Effector memory CD8-positive, alpha-beta T cell (primary cell): ENCODE data around the gene GUCY2D.
"Not testable (repeated sequence)": the region's sequence is repeated elsewhere in the genome, so short reads cannot be mapped to it uniquely, and the experiment has no call there.

Experiments used
- ATAC-seq: fragments of 150-1000 bp; cut with Tn5 transposase; replicated peaks from 2 replicates; pipeline ENCODE4 v1.10.0; 2021; ENCODE audit warnings: mild to moderate bottlenecking, moderate library complexity
- DNase-seq, 3 experiments: peaks; one replicate each; pipeline ENCODE4 v3.0.0; 2021
- H3K27ac Mint-ChIP-seq, 2 donors: one replicate each; pipeline ENCODE4 v1.8.0; 2022; ENCODE audit warnings: mild to moderate bottlenecking in 2 of 2, mixed read lengths in 2 of 2, moderate library complexity in 2 of 2
- H3K27me3 Mint-ChIP-seq, 2 donors: one replicate each; pipeline ENCODE4 v1.8.0; 2022; ENCODE audit warnings: mixed read lengths in 2 of 2
- H3K36me3 Mint-ChIP-seq: one replicate; pipeline ENCODE4 v1.8.0; 2022; ENCODE audit warnings: mild to moderate bottlenecking, moderate library complexity, mixed read lengths; ENCODE audit not compliant: insufficient read depth
- H3K4me1 Mint-ChIP-seq, 2 donors: one replicate each; pipeline ENCODE4 v1.8.0; 2022; ENCODE audit warnings: low read depth in 2 of 2, mixed read lengths in 2 of 2
- H3K4me3 Mint-ChIP-seq, 2 donors: one replicate each; pipeline ENCODE4 v1.8.0; 2022; ENCODE audit warnings: mild to moderate bottlenecking in 2 of 2, mixed read lengths in 2 of 2, moderate library complexity in 2 of 2
- H3K9me3 Mint-ChIP-seq, 2 donors: one replicate each; pipeline ENCODE4 v1.8.0; 2022; ENCODE audit warnings: mixed read lengths in 2 of 2

The GUCY2D gene

DNA sequence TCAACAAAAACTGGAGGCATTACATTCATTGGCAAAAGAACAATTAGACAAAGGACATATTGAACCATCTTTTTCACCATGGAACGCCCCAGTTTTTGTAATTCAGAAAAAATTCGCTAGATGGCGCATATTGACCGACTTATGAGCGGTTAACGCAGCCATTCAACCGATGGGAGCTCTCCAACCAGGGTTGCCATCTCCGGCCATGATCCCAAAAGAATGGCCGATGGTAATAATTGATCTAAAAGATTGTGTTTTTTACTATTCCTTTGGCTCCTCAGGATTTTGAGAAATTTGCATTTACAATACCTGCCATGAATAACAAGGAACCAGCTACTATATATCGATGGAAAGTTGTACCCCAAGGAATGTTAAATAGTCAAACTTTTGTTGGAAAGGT, 57.9 kb downstream of the GUCY2D start:
- H3K9me3 Mint-ChIP-seq = no peaks in the 10 kb centered on the region
- H3K4me1 Mint-ChIP-seq = peaks cover 7 to 17% of the 10 kb centered on the region in 2 donors
- DNase-seq = peak; percentile 66 to 76 (median 69)
- H3K36me3 Mint-ChIP-seq = peaks cover 2% of the 10 kb centered on the region
- ATAC-seq = peak; percentile 51
- H3K27ac Mint-ChIP-seq = no peak overlapping the region
- H3K4me3 Mint-ChIP-seq = no peak overlapping the region
- peaks cover 54 to 65% of the 10 kb centered on the region in 2 donors for H3K27me3 Mint-ChIP-seq

- H3K27me3 Mint-ChIP-seq = peaks cover 54 to 65% of the 10 kb centered on the region in 2 donors
- H3K4me1 Mint-ChIP-seq = peaks cover 1 to 11% of the 10 kb centered on the region in 2 donors
- H3K4me3 Mint-ChIP-seq, H3K27ac Mint-ChIP-seq, H3K36me3 Mint-ChIP-seq, H3K9me3 Mint-ChIP-seq, ATAC-seq, DNase-seq: not testable (repeated sequence)
These were observed 59.4 kb downstream of the GUCY2D start for GRCh38 chr17:8061851-8062250.

DNA sequence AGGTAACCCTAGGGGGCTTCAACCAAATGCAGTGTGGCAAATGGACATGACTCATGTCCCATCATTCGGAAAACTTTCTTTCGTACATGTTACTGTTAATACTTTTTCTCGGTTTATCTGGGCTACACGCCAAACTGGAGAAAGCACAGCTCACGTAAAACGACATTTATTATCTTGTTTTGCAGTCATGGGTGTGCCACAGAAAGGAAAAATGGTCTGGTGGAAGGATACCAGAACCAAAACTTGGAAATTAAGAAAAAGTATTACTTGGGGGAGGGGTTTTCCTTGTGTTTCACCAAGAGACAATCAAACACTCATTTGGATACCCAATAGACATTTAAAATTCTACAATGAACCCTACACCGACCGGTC, 60.0 kb downstream of the GUCY2D start:
- Mint-ChIP-seq H3K27me3 (peaks cover 54 to 65% of the 10 kb centered on the region in 2 donors), H3K36me3 (peaks cover 2% of the 10 kb centered on the region), H3K4me1 (peaks cover 1 to 7% of the 10 kb centered on the region in 2 donors), H3K9me3 (no peaks in the 10 kb centered on the region), H3K27ac (no peak overlapping the region), H3K4me3 (peak overlapping the region in 1 of 2 donors; percentile 8)
- DNase-seq (no peak), ATAC-seq (no peak)

GRCh38 chr17:8062807-8063483, 60.5 kb downstream of the GUCY2D start:
- peak overlapping the region in 1 of 2 donors; percentile 8 for H3K4me3 Mint-ChIP-seq
- peaks cover 2% of the 10 kb centered on the region for H3K36me3 Mint-ChIP-seq
- H3K27me3 Mint-ChIP-seq = peaks cover 54 to 65% of the 10 kb centered on the region in 2 donors
- DNase-seq (no peak), ATAC-seq (no peak)
- H3K27ac Mint-ChIP-seq = no peak overlapping the region
- no peaks in the 10 kb centered on the region for H3K9me3 Mint-ChIP-seq
- H3K4me1 Mint-ChIP-seq = peaks cover 1 to 5% of the 10 kb centered on the region in 2 donors

GRCh38 chr17:8063761-8064534, 61.5 kb downstream of the GUCY2D start:
- Mint-ChIP-seq H3K36me3 (peaks cover 2% of the 10 kb centered on the region), H3K27me3 (peaks cover 49 to 61% of the 10 kb centered on the region in 2 donors), H3K4me1 (peaks cover 1 to 5% of the 10 kb centered on the region in 2 donors), H3K4me3 (no peak overlapping the region), H3K27ac (no peak overlapping the region), H3K9me3 (no peaks in the 10 kb centered on the region)
- DNase-seq (no peak), ATAC-seq (no peak)

GRCh38 chr17:8064561-8065019, 62.2 kb downstream of the GUCY2D start:
- H3K4me1 Mint-ChIP-seq = peaks cover 1 to 5% of the 10 kb centered on the region in 2 donors
- H3K27ac Mint-ChIP-seq = no peak overlapping the region
- ATAC-seq = no peak
- peaks cover 42 to 61% of the 10 kb centered on the region in 2 donors for H3K27me3 Mint-ChIP-seq
- no peak for DNase-seq
- no peak overlapping the region for H3K4me3 Mint-ChIP-seq
- H3K36me3 Mint-ChIP-seq = peaks cover 2% of the 10 kb centered on the region
- H3K9me3 Mint-ChIP-seq = no peaks in the 10 kb centered on the region

GRCh38 chr17:8066841-8067775, 64.7 kb downstream of the GUCY2D start:
- H3K4me1 Mint-ChIP-seq = peaks cover 0 to 5% of the 10 kb centered on the region in 2 donors
- ATAC-seq (no peak), DNase-seq (no peak)
- peaks cover 38 to 61% of the 10 kb centered on the region in 2 donors for H3K27me3 Mint-ChIP-seq
- no peaks in the 10 kb centered on the region for H3K9me3 Mint-ChIP-seq
- no peak overlapping the region for H3K27ac Mint-ChIP-seq
- no peak overlapping the region for H3K4me3 Mint-ChIP-seq
- H3K36me3 Mint-ChIP-seq = peaks cover 2% of the 10 kb centered on the region

DNA sequence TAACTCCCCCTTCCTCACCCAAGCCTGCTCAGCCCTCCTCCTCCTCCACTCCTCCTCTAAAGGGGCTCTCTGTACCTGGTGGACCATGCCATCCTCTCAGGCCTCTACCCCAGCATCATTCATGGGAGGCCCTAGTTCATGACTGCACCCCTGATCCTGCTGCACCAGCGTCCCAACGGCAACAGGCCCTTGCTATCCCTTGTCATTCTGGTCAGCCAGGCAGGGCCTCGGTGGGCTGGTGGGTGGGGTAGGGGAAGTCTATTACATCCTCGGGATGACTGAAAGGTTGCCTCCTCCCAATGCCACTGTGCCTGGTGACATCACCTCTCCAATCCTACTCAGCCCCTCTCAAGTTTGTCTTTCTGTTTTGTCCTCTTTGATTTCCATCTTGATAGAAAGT, 65.4 kb downstream of the GUCY2D start:
- H3K9me3 Mint-ChIP-seq = no peaks in the 10 kb centered on the region
- no peak overlapping the region for H3K27ac Mint-ChIP-seq
- H3K27me3 Mint-ChIP-seq = peaks cover 38 to 61% of the 10 kb centered on the region in 2 donors
- no peak for DNase-seq
- ATAC-seq = no peak
- H3K4me3 Mint-ChIP-seq = no peak overlapping the region
- H3K4me1 Mint-ChIP-seq = peaks cover 4 to 6% of the 10 kb centered on the region in 2 donors
- peaks cover 2% of the 10 kb centered on the region for H3K36me3 Mint-ChIP-seq

GRCh38 chr17:8068736-8069586, 66.5 kb downstream of the GUCY2D start:
- H3K9me3 Mint-ChIP-seq = no peaks in the 10 kb centered on the region
- no peak overlapping the region for H3K4me3 Mint-ChIP-seq
- DNase-seq (no peak), ATAC-seq (no peak)
- H3K36me3 Mint-ChIP-seq = peaks cover 6% of the 10 kb centered on the region
- no peak overlapping the region for H3K27ac Mint-ChIP-seq
- peaks cover 15 to 16% of the 10 kb centered on the region in 2 donors for H3K4me1 Mint-ChIP-seq
- H3K27me3 Mint-ChIP-seq = peaks cover 38 to 61% of the 10 kb centered on the region in 2 donors

GRCh38 chr17:8069587-8069860, 67.1 kb downstream of the GUCY2D start:
- peaks cover 40 to 61% of the 10 kb centered on the region in 2 donors for H3K27me3 Mint-ChIP-seq
- peaks cover 18 to 21% of the 10 kb centered on the region in 2 donors for H3K4me1 Mint-ChIP-seq
- no peak for DNase-seq
- no peak overlapping the region for H3K27ac Mint-ChIP-seq
- H3K4me3 Mint-ChIP-seq = no peak overlapping the region
- no peak for ATAC-seq
- H3K9me3 Mint-ChIP-seq = no peaks in the 10 kb centered on the region
- peaks cover 6% of the 10 kb centered on the region for H3K36me3 Mint-ChIP-seq
